GM23338 (cell line): ENCODE data around the gene POU6F1. TPM values are rescaled to one million over a fixed set of nuclear protein-coding genes. Genes with fewer than 3 reads are reported as not detected.

Experiments
- ATAC-seq: fragments of 200-7000 bp; cut with Tn5 transposase; 3 replicates; pipeline ENCODE4 v1.9.1; 2020
- DNase-seq: peaks from one replicate; pipeline ENCODE4 v3.0.0-alpha.2; 2015; ENCODE audit warnings: low spot score
- H2AFZ ChIP-seq: fragments of 200-600 bp; sonication (generic); 2 replicates; pipeline ENCODE4 v1.8.0; 2016; ENCODE audit warnings: antibody characterized with exemption, mild to moderate bottlenecking, moderate library complexity
- H3F3A ChIP-seq: fragments of 200-600 bp; sonication (generic); replicated peaks from 2 replicates; pipeline ENCODE4 v1.8.0; 2017; ENCODE audit warnings: antibody characterized with exemption, mixed run types, low read depth
- H3K27ac ChIP-seq: fragments of 200-600 bp; sonication (generic); 2 replicates; pipeline ENCODE4 v1.6.1; 2016; ENCODE audit warnings: low read depth
- H3K27me3 ChIP-seq: fragments of 200-600 bp; sonication (generic); 2 replicates; pipeline ENCODE4 v1.8.0; 2016; ENCODE audit warnings: mild to moderate bottlenecking, mixed run types, moderate library complexity; ENCODE audit not compliant: insufficient read depth
- H3K36me3 ChIP-seq: fragments of 200-600 bp; sonication (generic); 2 replicates; pipeline ENCODE4 v1.8.0; 2016; ENCODE audit warnings: mild to moderate bottlenecking; ENCODE audit not compliant: insufficient read depth
- H3K4me1 ChIP-seq: fragments of 200-600 bp; sonication (generic); 2 replicates; pipeline ENCODE4 v1.8.0; 2016; ENCODE audit warnings: mild to moderate bottlenecking, moderate library complexity; ENCODE audit not compliant: insufficient read depth
- H3K4me2 ChIP-seq: fragments of 200-600 bp; sonication (generic); 2 replicates; pipeline ENCODE4 v1.7.1; 2017; ENCODE audit warnings: mixed run types
- H3K4me3 ChIP-seq: fragments of 200-600 bp; sonication (generic); 2 replicates; pipeline ENCODE4 v1.6.1; 2016; ENCODE audit warnings: mixed run types
- H3K79me2 ChIP-seq: fragments of 200-600 bp; sonication (generic); replicated peaks from 2 replicates; pipeline ENCODE4 v1.8.0; 2017; ENCODE audit warnings: mild to moderate bottlenecking; ENCODE audit not compliant: insufficient read depth
- H3K9me2 ChIP-seq: fragments of 200-600 bp; sonication (generic); 2 replicates; pipeline ENCODE4 v1.8.0; 2017; ENCODE audit not compliant: insufficient read depth
- H4K20me1 ChIP-seq: fragments of 200-600 bp; sonication (generic); replicated peaks from 2 replicates; pipeline ENCODE4 v1.8.0; 2017; ENCODE audit warnings: mild to moderate bottlenecking; ENCODE audit not compliant: insufficient read depth
- H3K27ac Mint-ChIP-seq: 2 replicates; pipeline ENCODE4 v1.8.0; 2020; ENCODE audit warnings: inconsistent platforms, mild to moderate bottlenecking, moderate library complexity, mixed read lengths
- H3K27me3 Mint-ChIP-seq: 3 replicates; pipeline ENCODE4 v1.8.0; 2022; ENCODE audit warnings: low read depth, mild to moderate bottlenecking, moderate library complexity, mixed read lengths, inconsistent platforms; ENCODE audit not compliant: insufficient read depth, poor library complexity
- H3K36me3 Mint-ChIP-seq: 3 replicates; pipeline ENCODE4 v1.8.0; 2021; ENCODE audit warnings: low read depth, mild to moderate bottlenecking, inconsistent platforms, moderate library complexity, mixed read lengths
- H3K4me1 Mint-ChIP-seq: 3 replicates; pipeline ENCODE4 v1.8.0; 2020; ENCODE audit warnings: mild to moderate bottlenecking, inconsistent platforms, mixed read lengths
- H3K4me3 Mint-ChIP-seq: 3 replicates; pipeline ENCODE4 v1.8.0; 2021; ENCODE audit warnings: moderate library complexity, mild to moderate bottlenecking, inconsistent platforms, mixed read lengths
- H3K9me3 Mint-ChIP-seq: 3 replicates; pipeline ENCODE4 v1.8.0; 2020; ENCODE audit warnings: moderate library complexity, mild to moderate bottlenecking, inconsistent platforms, mixed read lengths
- CREB1 ChIP-seq: fragments of 250-450 bp; sonication (Bioruptor Pico); IDR thresholded peaks from 2 replicates; pipeline ENCODE4 v1.5.0; 2020; ENCODE audit warnings: low read depth, mild to moderate bottlenecking, moderate library complexity
- CTCF ChIP-seq, 2 experiments: fragments of 200-600 bp in 1 of 2; sonication (generic) in 1 of 2; conservative IDR thresholded peaks; 2 replicates each; pipeline versions ENCODE4 v1.5.1 to v1.6.1; 2016 to 2017; ENCODE audit warnings: antibody characterized with exemption in 2 of 2, low read depth in 2 of 2, mild to moderate bottlenecking in 2 of 2, moderate library complexity in 1 of 2
- ETS1 ChIP-seq: IDR thresholded peaks from 2 replicates; pipeline ENCODE4 v1.6.1; 2016; ENCODE audit warnings: antibody characterized with exemption
- EZH2 ChIP-seq: fragments of 200-600 bp; sonication (generic); IDR thresholded peaks from one replicate; pipeline ENCODE4 v1.8.0; 2017; ENCODE audit warnings: antibody characterized with exemption, mild to moderate bottlenecking, low read depth; ENCODE audit not compliant: unreplicated experiment
- EZH2phosphoT487 ChIP-seq: fragments of 200-600 bp; sonication (generic); IDR thresholded peaks from one replicate; pipeline ENCODE4 v1.8.1; 2018; ENCODE audit warnings: antibody characterized with exemption; ENCODE audit not compliant: unreplicated experiment
- JUNB ChIP-seq: IDR thresholded peaks from one replicate; pipeline ENCODE4 v1.6.1; 2016; ENCODE audit warnings: antibody characterized with exemption; ENCODE audit not compliant: unreplicated experiment
- NANOG ChIP-seq: IDR thresholded peaks from 2 replicates; pipeline ENCODE4 v1.6.1; 2016; ENCODE audit warnings: antibody characterized with exemption, borderline replicate concordance
- POLR2AphosphoS5 ChIP-seq: IDR thresholded peaks from 2 replicates; pipeline ENCODE4 v1.6.1; 2016; ENCODE audit warnings: antibody characterized with exemption, low read depth
- REST ChIP-seq: IDR thresholded peaks from one replicate; pipeline ENCODE4 v1.6.1; 2018; ENCODE audit warnings: antibody characterized with exemption; ENCODE audit not compliant: unreplicated experiment
- STAT1 ChIP-seq: IDR thresholded peaks from one replicate; pipeline ENCODE4 v1.6.1; 2016; ENCODE audit warnings: antibody characterized with exemption; ENCODE audit not compliant: unreplicated experiment
- ZNF114 ChIP-seq: fragments of 250-450 bp; sonication (Bioruptor Pico); IDR thresholded peaks from 2 replicates; pipeline ENCODE4 v1.5.0; 2020; ENCODE audit warnings: mild to moderate bottlenecking, moderate library complexity
- ZNF331 ChIP-seq: fragments of 250-450 bp; sonication (Bioruptor Pico); IDR thresholded peaks from 2 replicates; pipeline ENCODE4 v1.5.0; 2020; ENCODE audit warnings: low read depth, mild to moderate bottlenecking, moderate library complexity
- ZNF462 ChIP-seq: fragments of 250-450 bp; sonication (Bioruptor Pico); IDR thresholded peaks from 2 replicates; pipeline ENCODE4 v1.5.0; 2020; ENCODE audit warnings: mild to moderate bottlenecking, moderate library complexity
- polyA plus RNA-seq: library from polyadenylated mRNA; unstranded; fragments of >200 nt; fragmentation: Nextera tagmentation; extraction: Ambion mirVana; gene quantifications from 2 replicates; pipeline ENCODE4 v1.2.1, GENCODE V29; 2016
- total RNA-seq: library from RNA; depleted of rRNA; stranded (reverse); fragments of >200 nt; shearing (Covaris generic); gene quantifications from 2 replicates; pipeline ENCODE4 v1.2.3, GENCODE V29; 2014

POU6F1 gene
- total and polyA plus RNA-seq, 2 experiments from 2014 or later = 3.0 to 4.0 TPM

GRCh38 chr12:51174501-51174900 lies 43.4 kb downstream of the POU6F1 start:
- H3K4me3 Mint-ChIP-seq = no peak overlapping the region; the same call in 2 of the 3 replicates
- H3K27ac ChIP-seq = no peak overlapping the region
- no peak overlapping the region for H3K27ac Mint-ChIP-seq

More at GRCh38 chr12:51174501-51174900, 43.4 kb downstream of the POU6F1 start:
- peaks cover 11% of the 10 kb centered on the region; the same call in 1 of the 2 replicates for H3F3A ChIP-seq
- Mint-ChIP-seq H3K27me3 (peaks cover 5% of the 10 kb centered on the region), H3K4me1 (peaks cover 3% of the 10 kb centered on the region; the same call in 2 of the 3 replicates), H3K9me3 (no peaks in the 10 kb centered on the region), H3K36me3 (peaks cover 2% of the 10 kb centered on the region; the same call in 2 of the 3 replicates)
- DNase-seq (no peak), ATAC-seq (no peak)
- peaks cover 31% of the 10 kb centered on the region for H3K79me2 ChIP-seq
- no peak overlapping the region for H3K4me2 ChIP-seq
- H3K9me2 ChIP-seq = no peaks in the 10 kb centered on the region
- H3K27me3 ChIP-seq = no peaks in the 10 kb centered on the region
- peaks cover 8% of the 10 kb centered on the region; the same call in 1 of the 2 replicates for H4K20me1 ChIP-seq
- H3K4me1 ChIP-seq = peaks cover 14% of the 10 kb centered on the region; the same call in 1 of the 2 replicates
- no peaks in the 10 kb centered on the region for H3K36me3 ChIP-seq
- TF ChIP-seq EZH2phosphoT487 (no peak), POLR2AphosphoS5 (no peak), EZH2 (no peak), REST (no peak), ZNF331 (no peak), NANOG (no peak), STAT1 (no peak), ZNF462 (CRISPR knock-in tag) (no peak), JUNB (no peak), ETS1 (no peak), ZNF114 (CRISPR knock-in tag) (no peak), CTCF (conservative IDR thresholded peaks at IDR 0.05; ENCODE audit: low read depth in 2 of 2) (no peak), CREB1 (no peak)
- no peak overlapping the region for H3K4me3 ChIP-seq
- peak overlapping the region; percentile 47; the same call in 1 of the 2 replicates for H2AFZ ChIP-seq
